Measurements from ENCODE around the gene OR5AL1. TPM values are rescaled to one million over a fixed set of nuclear protein-coding genes. Genes with fewer than 3 reads are reported as not detected.

Gene OR5AL1
- polyA plus RNA-seq, 3 donors: not detected

- Histone ChIP-seq H3K27ac (ENCODE audit: low read depth in 1 of 2, low read length in 2 of 2) (no peak overlapping the region), H2AFZ (ENCODE audit: insufficient read depth, low read depth, low read length, poor library complexity, severe bottlenecking) (no peak overlapping the region), H3K79me2 (ENCODE audit: insufficient read depth, low read length) (no peaks in the 10 kb centered on the region), H3K27me3 (ENCODE audit: control insufficient read depth in 2 of 2, insufficient read depth in 2 of 2, low read length in 2 of 2) (no peaks in the 10 kb centered on the region), H3K4me1 (ENCODE audit: control insufficient read depth in 1 of 2, insufficient read depth in 2 of 2, low read length in 2 of 2) (no peaks in the 10 kb centered on the region), H3K9ac (ENCODE audit: insufficient read depth, low read length, poor library complexity, severe bottlenecking) (no peak overlapping the region), H3K36me3 (replicated peaks in 1 of 2; ENCODE audit: control insufficient read depth in 1 of 2, insufficient read depth in 2 of 2, low read length in 2 of 2) (no peaks in the 10 kb centered on the region), H4K20me1 (ENCODE audit: insufficient read depth, low read length) (no peaks in the 10 kb centered on the region), H3K9me3 (replicated peaks in 1 of 2; ENCODE audit: control insufficient read depth in 1 of 2, insufficient read depth in 1 of 2, low read length in 2 of 2) (peaks cover 22 to 37% of the 10 kb centered on the region in 2 donors), H3K4me3 (replicated peaks in 1 of 3; ENCODE audit: low read depth in 2 of 3, low read length in 3 of 3) (no peak overlapping the region), H3K4me2 (replicated peaks; ENCODE audit: extremely low read depth, low read length, poor library complexity, severe bottlenecking) (no peak overlapping the region)
- peaks cover 4 to 24% (median 17%) of the 10 kb centered on the region in 7 donors for H3K9me3 Mint-ChIP-seq
- no peaks in the 10 kb centered on the region for H3K36me3 Mint-ChIP-seq
- H3K4me1 Mint-ChIP-seq: no peaks in the 10 kb centered on the region
- peaks cover 0 to 2% (median 1%) of the 10 kb centered on the region in 3 donors for H3K27me3 Mint-ChIP-seq (ENCODE audit: low read depth in 3 of 3)
- TF ChIP-seq CTCF (IDR thresholded peaks at IDR 0.05): no peak
- DNase-seq: no peak
- no peak overlapping the region for H3K4me3 Mint-ChIP-seq
- intact Hi-C loops (cut with micrococcal nuclease): no loop called here
- no peak overlapping the region for H3K27ac Mint-ChIP-seq
- WGBS (ENCODE audit: insufficient coverage): 83% methylated on average over 2 of the region's 2 CpGs
Observed at GRCh38 chr11:56404393-56404792, 8.1 kb upstream of the OR5AL1 start.

GRCh38 chr11:56410801-56411200 lies 1.7 kb upstream of the OR5AL1 start:
- Histone ChIP-seq H3K27me3 (ENCODE audit: control insufficient read depth in 2 of 2, insufficient read depth in 2 of 2, low read length in 2 of 2) (no peaks in the 10 kb centered on the region), H4K20me1 (ENCODE audit: insufficient read depth, low read length) (no peaks in the 10 kb centered on the region), H3K4me3 (replicated peaks in 1 of 3; ENCODE audit: low read depth in 2 of 3, low read length in 3 of 3) (no peak overlapping the region), H3K4me1 (ENCODE audit: control insufficient read depth in 1 of 2, insufficient read depth in 2 of 2, low read length in 2 of 2) (no peaks in the 10 kb centered on the region), H3K9me3 (replicated peaks in 1 of 2; ENCODE audit: control insufficient read depth in 1 of 2, insufficient read depth in 1 of 2, low read length in 2 of 2) (peaks cover 9 to 31% of the 10 kb centered on the region in 2 donors), H3K9ac (ENCODE audit: insufficient read depth, low read length, poor library complexity, severe bottlenecking) (no peak overlapping the region), H3K4me2 (replicated peaks; ENCODE audit: extremely low read depth, low read length, poor library complexity, severe bottlenecking) (no peak overlapping the region), H2AFZ (ENCODE audit: insufficient read depth, low read depth, low read length, poor library complexity, severe bottlenecking) (no peak overlapping the region), H3K27ac (ENCODE audit: low read depth in 1 of 2, low read length in 2 of 2) (no peak overlapping the region), H3K79me2 (ENCODE audit: insufficient read depth, low read length) (no peaks in the 10 kb centered on the region), H3K36me3 (replicated peaks in 1 of 2; ENCODE audit: control insufficient read depth in 1 of 2, insufficient read depth in 2 of 2, low read length in 2 of 2) (no peaks in the 10 kb centered on the region)
- Mint-ChIP-seq H3K9me3 (peaks cover 0 to 16% (median 5%) of the 10 kb centered on the region in 7 donors), H3K4me1 (no peaks in the 10 kb centered on the region), H3K36me3 (no peaks in the 10 kb centered on the region), H3K27me3 (ENCODE audit: low read depth in 3 of 3) (peaks cover 0 to 1% (median 0%) of the 10 kb centered on the region in 3 donors), H3K4me3 (no peak overlapping the region), H3K27ac (no peak overlapping the region)
- TF ChIP-seq CTCF (IDR thresholded peaks at IDR 0.05): no peak
- DNase-seq: no peak
- intact Hi-C loops (cut with micrococcal nuclease): no loop called here

All from CD14-positive monocyte (primary cell).